UCSD-AML1 (cell line): ENCODE measurements around the gene RRP1B.
"Not testable (repeated sequence)": the region's sequence is repeated elsewhere in the genome, so short reads cannot be mapped to it uniquely, and the experiment has no call there.

Experiments used
- DNase-seq: peaks from one replicate; lab custom pipeline; 2025; ENCODE audit not compliant: unreplicated experiment; lab: John Stamatoyannopoulos, UW

The RRP1B gene

DNA sequence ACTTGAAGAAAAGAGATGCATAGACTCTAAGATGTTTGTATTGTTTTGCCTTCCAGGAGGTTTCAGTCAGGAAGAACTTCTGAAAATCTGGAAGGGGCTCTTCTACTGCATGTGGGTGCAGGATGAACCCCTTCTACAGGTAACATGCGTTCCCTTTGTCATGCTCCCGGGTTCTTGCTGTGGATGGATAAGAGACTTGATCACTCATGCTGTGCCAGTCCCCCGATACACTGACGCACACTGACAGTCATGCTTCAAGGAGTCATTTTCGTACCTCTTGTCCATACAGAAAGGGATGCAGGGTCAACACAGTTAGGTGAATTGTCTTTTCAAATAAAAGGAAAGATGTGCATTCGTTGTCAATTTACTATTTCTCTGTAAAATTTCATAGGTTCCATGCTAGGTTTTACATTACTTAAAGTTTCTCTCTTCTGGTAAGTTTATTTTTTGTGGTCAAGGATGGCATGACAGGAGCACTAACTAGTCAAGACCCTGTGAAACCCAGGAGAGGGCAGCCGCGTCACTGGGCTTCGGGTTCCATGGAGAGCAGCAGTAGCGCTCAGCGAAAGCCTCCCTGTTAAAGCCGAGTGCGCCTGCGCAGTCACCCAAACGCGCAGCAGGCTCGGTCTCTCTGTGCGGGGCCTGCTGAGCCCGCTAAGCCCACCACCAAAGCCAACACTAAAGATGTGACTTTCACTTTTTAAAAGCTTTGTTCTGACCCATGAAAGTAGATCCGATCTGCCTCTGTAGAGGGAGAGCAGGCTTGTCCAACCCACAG lies 10.7 kb downstream of the RRP1B start:
- DNase-seq: no peak

DNA sequence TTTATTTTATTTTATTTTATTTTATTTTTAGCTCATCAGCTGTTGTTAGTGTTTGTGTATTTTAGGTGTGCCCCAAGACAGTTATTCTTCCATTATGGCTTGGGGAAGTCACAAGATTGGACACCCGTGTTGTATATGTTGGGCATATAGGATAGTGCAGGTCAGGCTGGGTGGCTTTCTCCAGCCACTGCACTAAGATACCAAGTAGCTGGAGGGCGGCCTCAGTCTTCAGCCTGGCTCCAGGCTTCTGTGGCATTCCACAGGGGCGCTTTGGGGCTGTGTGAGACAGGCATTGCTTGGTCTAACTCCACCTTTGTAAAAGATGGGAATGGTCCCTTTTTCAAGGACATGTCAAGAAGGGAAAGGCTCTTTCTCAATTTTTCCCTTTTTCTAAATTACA lies 16.5 kb downstream of the RRP1B start:
- DNase-seq: no peak

DNA sequence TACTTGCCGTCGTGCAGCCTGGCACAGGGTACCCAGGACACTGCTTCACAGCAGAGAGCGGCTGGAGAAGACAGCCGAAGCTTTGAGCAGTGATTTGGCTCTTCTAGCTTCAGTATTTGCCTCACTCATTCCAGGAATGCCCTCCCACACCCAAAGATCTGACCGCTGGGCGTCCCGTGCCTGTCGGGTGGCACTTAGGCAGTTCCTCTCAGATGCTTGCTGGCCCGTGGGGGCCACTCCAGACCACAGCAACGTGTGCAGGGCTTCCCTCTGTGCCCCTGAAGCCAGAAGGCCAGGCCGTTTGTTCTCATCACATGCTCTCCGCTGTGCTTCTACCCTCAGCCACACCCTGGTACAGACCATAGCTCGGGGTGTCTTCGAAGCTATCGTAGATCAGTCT lies 17.0 kb downstream of the RRP1B start:
- no peak for DNase-seq

DNA sequence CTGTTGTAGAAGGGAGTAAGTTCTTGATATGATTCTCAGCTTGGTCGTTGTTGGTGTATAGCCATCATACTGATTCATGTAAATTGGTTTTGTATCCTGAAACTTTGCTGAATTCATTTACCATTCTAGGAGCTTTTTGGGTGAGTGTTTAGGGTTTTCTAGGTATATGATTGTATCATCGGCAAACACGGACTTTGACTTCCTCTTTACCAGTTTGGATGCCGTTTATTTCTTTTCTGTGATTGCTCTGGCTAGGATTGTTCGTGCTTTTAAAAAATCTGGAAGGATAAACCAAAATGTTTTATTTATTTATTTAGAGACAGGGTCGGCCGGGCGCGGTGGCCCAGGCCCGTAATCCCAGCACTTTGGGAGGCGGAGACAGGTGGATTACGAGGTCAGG lies 20.6 kb downstream of the RRP1B start:
- DNase-seq: no peak

DNA sequence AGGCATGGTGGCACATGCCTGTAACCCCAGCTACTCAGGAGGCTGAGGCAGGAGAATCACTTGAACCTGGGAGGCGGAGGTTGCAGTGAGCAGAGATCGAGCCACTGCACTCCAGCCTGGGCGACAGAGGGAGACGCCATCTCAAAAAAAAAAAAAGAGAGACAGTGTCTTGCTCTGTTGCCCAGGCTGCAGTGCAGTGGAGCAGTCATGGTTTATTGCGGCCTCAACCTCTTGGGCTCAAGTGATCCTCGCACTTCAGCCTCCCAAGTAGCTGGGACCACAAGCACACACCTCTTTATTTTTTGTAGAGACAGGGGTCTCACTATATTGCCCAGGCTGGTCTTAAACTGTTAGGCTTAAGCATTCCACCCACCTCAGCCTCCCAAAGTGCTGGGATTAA lies 21.1 kb downstream of the RRP1B start:
- DNase-seq: not testable (repeated sequence)

DNA sequence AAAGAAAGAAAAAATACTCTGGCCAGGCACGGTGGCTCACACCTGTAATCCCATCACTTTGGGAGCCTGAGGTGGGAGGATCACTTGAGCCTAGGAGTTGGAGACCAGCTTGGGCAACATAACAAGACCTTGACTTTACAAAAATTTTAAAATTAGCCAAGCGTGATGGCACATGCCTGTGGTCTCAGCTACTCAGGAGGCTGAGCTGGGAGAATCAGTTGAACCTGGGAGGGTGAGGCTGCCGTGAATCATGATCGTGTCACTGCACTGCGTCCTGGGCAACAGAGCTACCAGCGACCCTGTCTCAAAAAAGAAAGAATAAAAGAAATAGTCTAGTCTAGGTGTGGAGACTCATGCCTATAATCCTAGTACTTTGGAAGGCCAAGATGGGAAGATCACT lies 22.3 kb downstream of the RRP1B start:
- no peak for DNase-seq

DNA sequence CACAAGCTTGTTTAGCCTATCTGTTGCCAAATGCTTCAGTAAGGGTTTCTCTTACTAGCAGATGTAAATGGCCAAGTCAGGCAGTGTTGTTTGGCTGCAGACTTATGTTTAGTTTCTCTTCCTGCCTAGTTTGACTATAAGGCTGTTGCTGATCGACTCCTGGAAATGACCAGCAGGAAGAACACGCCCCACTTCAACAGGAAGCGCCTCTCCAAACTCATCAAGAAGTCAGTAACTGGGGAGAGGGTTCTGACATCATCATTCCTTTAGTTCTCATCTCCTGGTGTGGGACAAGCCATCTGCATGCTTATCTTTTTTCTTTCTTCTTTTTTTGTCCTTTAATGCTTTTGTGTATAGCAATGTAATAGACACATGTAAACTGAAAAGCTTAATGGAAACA lies 25.1 kb downstream of the RRP1B start:
- no peak for DNase-seq

DNA sequence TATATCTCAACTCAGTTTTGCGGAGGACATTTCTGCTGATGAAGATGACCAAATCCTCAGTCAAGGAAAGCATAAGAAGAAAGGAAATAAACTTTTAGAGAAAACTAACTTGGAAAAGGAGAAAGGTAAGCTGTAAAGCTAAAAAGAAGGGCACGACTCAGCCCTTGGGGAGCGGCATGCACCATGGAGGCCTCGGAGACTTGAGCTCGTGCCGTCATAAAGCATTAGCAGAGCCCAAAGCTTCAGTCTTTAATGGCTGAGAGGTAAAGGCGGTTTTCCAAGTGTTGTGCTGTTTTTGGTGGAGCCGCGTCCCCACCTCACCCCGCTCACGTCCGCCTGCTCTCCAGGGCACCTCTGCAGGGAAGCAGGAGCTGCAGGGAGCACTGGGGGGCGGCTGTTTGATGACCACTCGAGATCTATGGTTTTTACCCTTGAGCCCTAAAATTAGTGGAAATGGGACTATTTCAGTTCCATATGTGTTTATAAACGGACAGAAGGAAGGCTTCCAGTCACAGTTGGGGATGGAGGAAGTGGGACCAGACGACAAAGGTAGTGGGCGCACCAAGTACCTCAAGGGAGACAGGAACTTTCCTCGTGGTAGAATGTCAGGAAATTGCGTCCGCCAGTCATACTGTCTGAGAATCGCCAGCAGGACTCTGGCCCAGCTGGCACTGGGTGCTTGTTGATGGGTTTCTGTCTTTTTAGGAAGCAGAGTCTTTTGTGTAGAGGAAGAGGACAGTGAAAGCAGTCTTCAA lies 27.6 kb downstream of the RRP1B start:
- DNase-seq: no peak

DNA sequence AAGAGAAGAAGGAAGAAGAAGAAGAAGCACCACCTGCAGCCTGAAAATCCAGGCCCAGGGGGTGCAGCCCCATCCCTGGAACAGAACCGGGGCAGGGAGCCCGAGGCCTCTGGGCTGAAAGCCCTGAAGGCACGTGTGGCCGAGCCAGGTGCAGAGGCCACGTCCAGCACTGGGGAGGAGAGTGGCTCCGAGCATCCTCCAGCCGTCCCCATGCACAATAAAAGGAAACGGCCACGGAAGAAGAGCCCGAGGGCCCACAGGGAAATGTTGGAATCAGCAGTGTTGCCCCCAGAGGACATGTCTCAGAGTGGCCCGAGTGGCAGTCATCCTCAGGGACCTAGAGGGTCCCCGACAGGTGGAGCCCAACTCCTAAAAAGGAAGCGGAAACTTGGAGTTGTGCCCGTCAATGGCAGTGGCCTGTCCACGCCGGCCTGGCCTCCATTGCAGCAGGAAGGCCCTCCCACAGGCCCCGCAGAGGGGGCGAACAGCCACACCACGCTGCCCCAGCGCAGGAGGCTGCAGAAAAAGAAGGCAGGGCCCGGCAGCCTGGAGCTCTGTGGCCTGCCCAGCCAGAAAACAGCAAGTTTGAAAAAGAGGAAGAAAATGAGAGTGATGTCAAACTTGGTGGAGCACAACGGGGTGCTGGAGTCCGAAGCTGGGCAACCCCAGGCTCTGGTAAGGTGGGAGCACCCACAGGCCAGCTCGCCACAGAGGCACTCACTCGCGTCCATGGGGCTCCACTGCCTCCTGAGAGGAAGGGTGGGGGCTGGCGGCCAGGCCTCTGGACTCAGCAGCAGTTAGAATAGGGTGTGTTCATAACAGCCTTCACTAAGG lies 28.4 kb downstream of the RRP1B start:
- no peak for DNase-seq

DNA sequence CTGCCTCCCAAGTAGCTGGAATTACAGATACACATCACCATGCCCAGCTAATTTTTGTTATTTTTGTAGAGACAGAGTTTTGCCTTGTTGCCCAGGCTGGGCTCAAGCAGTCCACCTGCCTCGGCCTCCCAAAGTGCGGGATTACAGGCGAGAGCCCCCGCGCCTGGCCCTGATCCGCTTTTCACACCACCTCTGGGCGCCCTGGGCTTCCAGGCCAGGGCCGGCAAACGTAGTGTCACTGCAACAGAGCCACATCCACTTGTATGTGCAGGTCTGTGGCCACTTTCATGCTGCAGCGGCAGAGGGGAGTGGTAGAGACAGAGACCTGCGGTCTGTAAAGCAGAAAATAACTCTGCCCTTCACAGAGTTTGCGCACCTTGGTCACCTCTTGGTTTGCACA lies 29.5 kb downstream of the RRP1B start:
- DNase-seq: no peak

DNA sequence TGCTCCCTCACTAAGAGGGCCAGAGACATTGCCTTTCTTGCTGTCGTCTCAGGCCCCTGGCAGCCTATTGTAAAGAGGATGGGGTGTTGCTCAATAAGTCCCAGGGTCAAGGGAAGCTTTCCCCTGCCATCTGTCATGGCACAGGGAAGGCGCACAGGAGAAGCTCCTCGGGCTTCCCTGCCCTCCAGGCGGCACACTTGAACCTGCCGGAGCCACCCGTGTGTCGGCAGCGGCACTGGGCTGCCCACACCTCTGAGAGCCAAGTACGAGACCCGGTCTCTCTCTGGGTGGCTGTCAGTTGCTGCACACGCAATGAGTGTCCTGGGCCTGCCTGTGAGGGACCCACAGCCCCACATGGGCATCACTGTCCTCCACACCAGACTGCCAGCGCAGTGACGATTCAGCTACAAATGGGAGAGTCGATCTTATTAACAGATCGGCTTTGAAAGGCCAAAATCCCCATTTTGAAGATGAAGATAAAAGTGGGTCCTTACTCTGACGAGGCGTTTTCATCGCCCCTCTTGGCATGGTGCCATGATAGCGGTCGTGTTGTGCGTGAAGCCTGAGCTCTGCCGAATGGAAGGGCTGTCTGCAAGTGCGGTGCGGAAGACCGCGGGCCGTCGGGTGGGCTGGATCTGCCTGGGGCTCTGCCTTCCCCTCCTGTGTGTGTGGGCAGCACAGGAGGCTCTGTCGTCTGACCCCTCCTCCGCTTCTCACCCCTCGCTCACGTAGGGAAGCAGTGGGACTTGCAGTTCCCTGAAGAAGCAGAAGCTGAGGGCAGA lies 30.4 kb downstream of the RRP1B start:
- no peak for DNase-seq

DNA sequence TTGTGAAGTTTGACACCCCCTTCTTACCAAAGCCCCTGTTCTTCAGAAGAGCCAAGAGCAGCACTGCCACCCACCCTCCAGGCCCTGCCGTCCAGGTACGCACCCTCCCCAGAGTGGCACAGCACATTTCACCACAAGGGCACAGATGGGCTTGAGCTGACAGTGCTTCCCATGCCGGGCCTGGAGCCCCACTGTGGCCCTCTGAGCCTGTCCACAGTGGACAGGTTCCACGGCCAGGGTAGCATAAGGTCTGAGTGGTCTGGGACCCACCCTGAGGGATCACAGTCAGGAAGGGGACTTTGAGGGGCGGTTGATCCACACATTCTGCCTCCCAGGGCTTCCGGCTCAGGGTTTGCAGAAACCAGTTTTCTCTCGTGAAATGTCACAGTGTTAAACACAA lies 31.0 kb downstream of the RRP1B start:
- no peak for DNase-seq

DNA sequence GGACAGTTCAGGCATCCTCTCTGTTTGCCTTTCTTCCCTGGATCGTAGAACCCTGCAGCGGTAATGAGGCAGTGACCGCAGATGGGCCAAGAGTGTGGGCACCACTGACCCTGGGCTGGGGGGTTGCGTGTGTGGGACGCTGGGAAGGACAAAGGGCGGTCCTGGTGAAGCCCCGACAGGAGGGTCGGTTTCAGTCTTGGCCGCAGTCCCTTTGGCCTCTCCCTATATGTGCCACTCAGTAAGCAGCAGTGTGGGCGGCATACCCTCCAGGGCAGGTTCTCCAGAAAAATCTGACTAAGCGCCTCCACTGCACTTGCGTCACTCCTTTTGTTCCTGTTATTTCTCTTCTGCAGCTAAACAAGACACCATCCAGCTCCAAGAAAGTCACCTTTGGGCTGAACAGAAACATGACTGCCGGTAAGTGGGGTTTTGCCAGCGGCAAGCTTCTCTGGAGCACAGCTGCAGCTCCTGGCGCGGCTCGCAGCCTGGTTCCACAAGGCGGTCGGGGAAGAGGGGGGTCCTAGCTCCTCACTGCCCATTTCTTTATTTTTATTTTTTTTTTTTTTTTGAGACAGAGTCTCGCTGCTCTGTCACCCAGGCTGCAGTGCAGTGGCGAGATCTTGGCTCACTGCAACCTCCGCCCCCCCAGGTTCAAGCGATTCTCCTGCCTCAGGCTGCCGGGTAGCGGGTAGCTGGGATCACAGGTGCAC lies 31.9 kb downstream of the RRP1B start:
- no peak for DNase-seq

DNA sequence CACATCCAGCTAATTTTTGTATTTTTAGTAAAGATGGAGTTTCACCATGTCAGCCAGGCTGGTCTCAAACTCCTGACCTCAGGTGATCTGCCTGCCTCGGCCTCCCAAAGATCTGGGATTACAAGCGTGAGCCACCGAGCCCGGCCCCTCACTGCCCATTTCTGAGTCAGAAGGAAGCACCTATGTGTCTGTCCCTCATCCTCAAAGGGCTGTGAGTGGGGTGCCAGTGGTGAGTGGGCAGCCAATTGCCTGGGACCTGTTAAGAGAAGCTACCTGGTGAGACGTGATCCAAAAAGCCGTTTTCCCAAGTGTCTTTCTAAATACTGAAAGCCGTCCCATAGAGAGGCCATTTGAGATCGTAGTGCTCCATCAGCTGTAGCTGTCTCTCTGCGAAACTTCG lies 32.4 kb downstream of the RRP1B start:
- DNase-seq: no peak

DNA sequence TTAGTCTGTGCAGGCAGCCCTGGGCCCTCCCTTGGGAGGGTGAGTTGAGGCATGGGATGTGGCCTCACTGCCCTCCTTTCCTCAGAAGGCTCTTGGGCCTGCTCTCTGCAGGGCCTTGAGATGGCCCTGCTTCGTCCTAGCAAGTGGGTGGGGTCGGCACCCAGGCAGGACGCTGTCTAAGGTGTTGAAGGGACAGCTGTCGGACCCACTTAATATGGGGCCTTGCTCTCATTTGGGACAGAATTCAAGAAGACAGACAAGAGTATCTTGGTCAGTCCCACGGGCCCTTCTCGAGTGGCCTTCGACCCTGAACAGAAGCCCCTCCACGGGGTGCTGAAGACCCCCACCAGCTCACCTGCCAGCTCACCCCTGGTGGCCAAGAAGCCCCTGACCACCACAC lies 33.6 kb downstream of the RRP1B start:
- DNase-seq: no peak

DNA sequence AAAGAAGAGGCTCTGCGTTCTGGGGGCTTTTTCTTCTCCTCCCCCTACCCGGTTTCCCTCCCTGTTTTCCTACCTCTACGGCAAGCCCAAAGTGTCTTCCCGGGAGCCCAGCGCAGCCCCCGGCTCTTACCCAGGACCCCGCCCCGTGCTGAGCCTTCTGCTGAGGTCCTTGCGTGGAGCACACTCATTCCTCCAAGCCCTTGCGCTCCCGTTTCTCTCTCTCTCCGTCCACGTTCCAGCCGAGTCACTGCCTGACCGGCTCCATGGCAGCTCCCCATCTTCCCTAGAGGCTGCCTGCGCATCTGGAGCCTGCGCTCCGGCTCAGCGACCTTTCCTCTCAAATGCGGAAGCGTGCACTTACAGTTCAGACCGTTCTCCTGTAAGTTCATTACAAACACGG lies 34.6 kb downstream of the RRP1B start:
- no peak for DNase-seq

DNA sequence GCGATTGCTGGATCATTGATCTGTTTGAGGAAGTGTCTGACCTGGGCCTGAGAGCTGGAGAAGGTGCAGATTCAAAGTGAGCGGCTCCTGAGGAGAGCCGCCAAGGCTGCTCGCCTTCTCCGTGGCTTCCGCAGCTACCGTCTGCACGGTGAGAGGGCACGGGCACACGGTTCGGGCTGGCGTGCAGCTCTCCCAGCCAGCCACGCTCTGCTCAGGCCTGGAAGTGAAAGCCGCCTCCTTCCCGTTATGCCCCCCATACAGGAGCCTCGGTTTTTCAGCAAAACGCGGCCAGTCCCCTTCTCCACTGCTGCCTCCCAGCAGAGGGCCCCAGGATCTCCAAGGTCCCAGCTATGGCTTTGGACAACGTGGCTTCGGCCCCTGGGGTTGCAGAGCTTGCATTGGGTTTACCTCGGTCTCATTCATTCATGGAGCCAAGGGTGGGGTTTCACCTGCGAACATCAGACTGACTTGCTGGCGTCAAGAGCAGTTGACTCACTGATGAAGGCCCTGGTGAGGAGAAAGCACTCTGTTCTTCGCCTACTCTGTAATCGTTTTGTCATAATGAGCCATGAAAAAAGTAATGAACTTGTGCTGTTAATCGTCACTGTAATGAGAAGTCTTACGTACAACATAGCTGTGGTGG lies 35.2 kb downstream of the RRP1B start:
- no peak for DNase-seq

DNA sequence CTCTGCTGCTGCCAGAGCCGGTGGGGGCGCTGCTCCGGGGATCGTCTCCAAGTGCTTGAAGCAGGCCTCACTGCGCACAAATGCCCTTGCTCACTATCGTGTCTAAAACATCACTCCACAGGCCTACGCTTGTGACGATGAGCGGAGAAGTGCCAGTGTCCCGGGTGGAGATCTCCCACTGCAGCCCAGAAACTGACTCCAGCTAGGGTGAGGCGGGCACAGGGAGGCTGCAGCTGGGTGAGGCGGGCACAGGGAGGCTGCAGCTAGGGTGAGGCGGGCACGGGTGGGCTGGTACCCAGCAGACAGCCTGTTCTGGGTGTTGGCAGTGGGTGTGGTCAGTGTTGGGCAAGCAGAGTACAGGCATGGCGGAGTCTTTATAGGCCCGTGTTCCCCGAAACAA lies 36.9 kb downstream of the RRP1B start:
- DNase-seq: no peak

DNA sequence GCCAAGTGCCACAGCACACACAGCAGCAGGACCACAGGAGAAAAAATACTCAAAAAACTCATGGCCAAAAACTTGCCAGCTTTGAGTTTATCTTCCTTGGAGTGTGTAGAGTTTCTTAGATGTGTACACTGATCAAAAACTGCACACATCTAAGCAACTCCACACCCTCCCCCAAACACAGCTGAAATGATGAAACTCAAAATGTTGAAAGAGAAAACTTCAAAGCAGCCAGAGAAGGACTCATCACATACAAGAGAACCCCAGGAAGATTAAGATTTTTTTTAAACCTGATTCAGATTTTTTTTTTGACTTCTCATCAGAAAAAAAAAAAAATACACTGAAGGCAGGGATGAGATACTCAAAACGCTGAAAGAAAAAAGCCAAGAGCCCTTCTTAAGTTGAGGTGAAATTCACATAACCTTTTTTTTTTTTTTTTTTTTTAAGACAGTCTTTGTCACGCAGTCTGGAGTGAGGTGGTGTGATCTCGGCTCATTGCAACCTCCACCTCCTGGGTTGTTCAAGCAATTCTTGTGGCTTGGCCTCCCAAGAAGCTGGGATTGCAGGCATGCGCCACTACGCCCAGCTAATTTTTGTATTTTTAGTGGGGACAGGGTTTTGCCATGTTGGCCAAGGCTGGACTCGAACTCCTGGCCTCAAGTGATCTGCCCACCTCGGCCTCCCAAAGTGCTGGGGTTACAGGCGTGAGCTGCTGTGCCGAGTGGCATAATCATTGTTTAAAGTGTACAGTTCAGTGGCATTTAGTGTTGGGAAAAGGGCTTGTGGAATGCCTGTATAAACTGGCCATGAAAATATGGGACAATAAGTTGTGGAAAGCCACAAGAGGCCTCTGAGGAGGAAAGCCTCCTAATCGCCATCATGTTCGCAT lies 38.6 kb downstream of the RRP1B start:
- DNase-seq: no peak
